Liver (tissue), 3 donors: ENCODE measurements around the gene EPN3.

Experiments used
- GABPA ChIP-seq, 2 donors: IDR thresholded peaks in 1 of 2; conservative IDR thresholded peaks in 1 of 2; 2 replicates each; pipeline ENCODE4 v1.6.1; 2016; ENCODE audit warnings: antibody characterized with exemption in 2 of 2, mild to moderate bottlenecking in 1 of 2, moderate library complexity in 1 of 2
- RXRA ChIP-seq, 2 donors: IDR thresholded peaks; 2 replicates each; pipeline ENCODE4 v1.6.1; 2017 to 2018; ENCODE audit warnings: antibody characterized with exemption in 2 of 2, mild to moderate bottlenecking in 1 of 2
- TF ChIP-seq, protein P1 (sequence below): IDR thresholded peaks from 2 replicates; pipeline ENCODE4 v1.6.1; 2016; ENCODE audit warnings: antibody characterized with exemption, mild to moderate bottlenecking
- TF ChIP-seq, protein P2 (sequence below): fragments of 150-350 bp; IDR thresholded peaks from 2 replicates; pipeline ENCODE4 v1.5.1; 2017; ENCODE audit warnings: improper control_type of control experiment, low read depth, low read length; ENCODE audit not compliant: missing input control
- TF ChIP-seq, protein P3 (sequence below): IDR thresholded peaks from 2 replicates; pipeline ENCODE4 v1.6.1; 2016; ENCODE audit warnings: antibody characterized with exemption
- donor health status: healthy.
- donor health status: healthy.

DNA sequence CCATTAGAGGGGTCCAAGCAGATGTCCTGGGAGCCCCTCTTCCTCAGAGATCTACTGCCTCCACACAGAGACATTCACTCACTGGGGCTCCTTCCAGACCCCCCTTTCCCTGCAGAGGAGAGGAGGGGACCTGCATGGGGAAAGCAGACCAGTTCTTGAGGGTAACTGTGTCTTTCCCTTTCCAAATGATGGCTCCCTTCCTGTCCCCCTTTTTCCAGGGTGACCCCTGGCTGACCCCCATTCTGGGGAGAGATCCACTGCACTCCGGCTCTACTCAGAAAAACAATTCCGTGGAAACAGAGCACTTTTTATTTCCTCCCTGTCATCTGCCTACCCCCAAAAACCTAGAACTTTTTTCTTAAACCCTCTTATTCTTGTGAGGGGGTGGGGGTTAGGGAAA is 34.4 kb downstream of the EPN3 start:
- TF ChIP-seq RXRA (IDR thresholded peaks at IDR 0.05) (no peak), GABPA (IDR thresholded peaks at IDR 0.05 in 1 of 2, conservative IDR thresholded peaks at IDR 0.05 in 1 of 2) (no peak)
- TF ChIP-seq, protein P1, sequence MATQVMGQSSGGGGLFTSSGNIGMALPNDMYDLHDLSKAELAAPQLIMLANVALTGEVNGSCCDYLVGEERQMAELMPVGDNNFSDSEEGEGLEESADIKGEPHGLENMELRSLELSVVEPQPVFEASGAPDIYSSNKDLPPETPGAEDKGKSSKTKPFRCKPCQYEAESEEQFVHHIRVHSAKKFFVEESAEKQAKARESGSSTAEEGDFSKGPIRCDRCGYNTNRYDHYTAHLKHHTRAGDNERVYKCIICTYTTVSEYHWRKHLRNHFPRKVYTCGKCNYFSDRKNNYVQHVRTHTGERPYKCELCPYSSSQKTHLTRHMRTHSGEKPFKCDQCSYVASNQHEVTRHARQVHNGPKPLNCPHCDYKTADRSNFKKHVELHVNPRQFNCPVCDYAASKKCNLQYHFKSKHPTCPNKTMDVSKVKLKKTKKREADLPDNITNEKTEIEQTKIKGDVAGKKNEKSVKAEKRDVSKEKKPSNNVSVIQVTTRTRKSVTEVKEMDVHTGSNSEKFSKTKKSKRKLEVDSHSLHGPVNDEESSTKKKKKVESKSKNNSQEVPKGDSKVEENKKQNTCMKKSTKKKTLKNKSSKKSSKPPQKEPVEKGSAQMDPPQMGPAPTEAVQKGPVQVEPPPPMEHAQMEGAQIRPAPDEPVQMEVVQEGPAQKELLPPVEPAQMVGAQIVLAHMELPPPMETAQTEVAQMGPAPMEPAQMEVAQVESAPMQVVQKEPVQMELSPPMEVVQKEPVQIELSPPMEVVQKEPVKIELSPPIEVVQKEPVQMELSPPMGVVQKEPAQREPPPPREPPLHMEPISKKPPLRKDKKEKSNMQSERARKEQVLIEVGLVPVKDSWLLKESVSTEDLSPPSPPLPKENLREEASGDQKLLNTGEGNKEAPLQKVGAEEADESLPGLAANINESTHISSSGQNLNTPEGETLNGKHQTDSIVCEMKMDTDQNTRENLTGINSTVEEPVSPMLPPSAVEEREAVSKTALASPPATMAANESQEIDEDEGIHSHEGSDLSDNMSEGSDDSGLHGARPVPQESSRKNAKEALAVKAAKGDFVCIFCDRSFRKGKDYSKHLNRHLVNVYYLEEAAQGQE, result no peak
- TF ChIP-seq, protein P2, sequence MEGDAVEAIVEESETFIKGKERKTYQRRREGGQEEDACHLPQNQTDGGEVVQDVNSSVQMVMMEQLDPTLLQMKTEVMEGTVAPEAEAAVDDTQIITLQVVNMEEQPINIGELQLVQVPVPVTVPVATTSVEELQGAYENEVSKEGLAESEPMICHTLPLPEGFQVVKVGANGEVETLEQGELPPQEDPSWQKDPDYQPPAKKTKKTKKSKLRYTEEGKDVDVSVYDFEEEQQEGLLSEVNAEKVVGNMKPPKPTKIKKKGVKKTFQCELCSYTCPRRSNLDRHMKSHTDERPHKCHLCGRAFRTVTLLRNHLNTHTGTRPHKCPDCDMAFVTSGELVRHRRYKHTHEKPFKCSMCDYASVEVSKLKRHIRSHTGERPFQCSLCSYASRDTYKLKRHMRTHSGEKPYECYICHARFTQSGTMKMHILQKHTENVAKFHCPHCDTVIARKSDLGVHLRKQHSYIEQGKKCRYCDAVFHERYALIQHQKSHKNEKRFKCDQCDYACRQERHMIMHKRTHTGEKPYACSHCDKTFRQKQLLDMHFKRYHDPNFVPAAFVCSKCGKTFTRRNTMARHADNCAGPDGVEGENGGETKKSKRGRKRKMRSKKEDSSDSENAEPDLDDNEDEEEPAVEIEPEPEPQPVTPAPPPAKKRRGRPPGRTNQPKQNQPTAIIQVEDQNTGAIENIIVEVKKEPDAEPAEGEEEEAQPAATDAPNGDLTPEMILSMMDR, result no peak
- TF ChIP-seq, protein P3, sequence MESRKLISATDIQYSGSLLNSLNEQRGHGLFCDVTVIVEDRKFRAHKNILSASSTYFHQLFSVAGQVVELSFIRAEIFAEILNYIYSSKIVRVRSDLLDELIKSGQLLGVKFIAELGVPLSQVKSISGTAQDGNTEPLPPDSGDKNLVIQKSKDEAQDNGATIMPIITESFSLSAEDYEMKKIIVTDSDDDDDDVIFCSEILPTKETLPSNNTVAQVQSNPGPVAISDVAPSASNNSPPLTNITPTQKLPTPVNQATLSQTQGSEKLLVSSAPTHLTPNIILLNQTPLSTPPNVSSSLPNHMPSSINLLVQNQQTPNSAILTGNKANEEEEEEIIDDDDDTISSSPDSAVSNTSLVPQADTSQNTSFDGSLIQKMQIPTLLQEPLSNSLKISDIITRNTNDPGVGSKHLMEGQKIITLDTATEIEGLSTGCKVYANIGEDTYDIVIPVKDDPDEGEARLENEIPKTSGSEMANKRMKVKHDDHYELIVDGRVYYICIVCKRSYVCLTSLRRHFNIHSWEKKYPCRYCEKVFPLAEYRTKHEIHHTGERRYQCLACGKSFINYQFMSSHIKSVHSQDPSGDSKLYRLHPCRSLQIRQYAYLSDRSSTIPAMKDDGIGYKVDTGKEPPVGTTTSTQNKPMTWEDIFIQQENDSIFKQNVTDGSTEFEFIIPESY, result no peak
